K562 (cell line): Measurements from ENCODE around the gene NRXN3. TPM values are rescaled to one million over a fixed set of nuclear protein-coding genes. Genes with fewer than 3 reads are reported as not detected.

ENCODE experiments used
- ATAC-seq: fragments of 200-7000 bp; cut with Tn5 transposase; 3 replicates; pipeline ENCODE4 v1.9.1; 2020; ENCODE audit warnings: moderate library complexity
- BruUV-seq: library from RNA; stranded (reverse); fragments of 400-500 nt; replicated peaks from 2 replicates; lab custom pipeline; 2021; lab: Mats Ljungman, UMichigan
- CTCF ChIA-PET: fragments of 300-600 bp; formaldehyde crosslinking; extraction: SDS; loops from one replicate; lab custom pipeline; 2021; ENCODE audit warnings: low intra/inter-chr PET ratio; lab: Yijun Ruan, JAX
- POLR2A ChIA-PET: fragments of 300-600, 350-650 bp; sonication (Branson Sonifier 250); formaldehyde crosslinking; extraction: SDS; loops from one replicate; lab custom pipeline; 2021; ENCODE audit warnings: antibody characterized with exemption, inconsistent platforms; lab: Yijun Ruan, JAX
- DNase-seq, 4 experiments: peaks; one replicate each; pipeline versions ENCODE4 v3.0.0 to v3.0.0-alpha.2; 2011 to 2018; ENCODE audit warnings: low spot score in 3 of 4, mixed read lengths in 3 of 4; ENCODE audit errors: extremely low read depth in 1 of 4
- FAIRE-seq: peaks from 2 replicates; lab custom pipeline; 2011; peaks lifted over from hg19 to GRCh38; lab: Jason Lieb, UNC
- H2AFZ ChIP-seq: 2 replicates; pipeline ENCODE4 v1.6.0; 2011; ENCODE audit warnings: low read depth, low read length, control low read depth, inconsistent platforms
- H3K27ac ChIP-seq: fragments of 200-600 bp; 3 replicates; pipeline ENCODE4 v1.8.0; 2011; ENCODE audit warnings: low read depth, mild to moderate bottlenecking, control low read depth, inconsistent platforms, low read length, moderate library complexity, mixed read lengths; ENCODE audit errors: extremely low read depth
- H3K27me3 ChIP-seq, 2 experiments: fragments of 300-600 bp in 1 of 2; 2 replicates in 1 of 2; 3 replicates in 1 of 2; pipeline versions ENCODE4 v1.6.0 to v1.8.0; 2011; ENCODE audit warnings: inconsistent platforms in 2 of 2, low read length in 2 of 2, mild to moderate bottlenecking in 1 of 2, mixed read lengths in 1 of 2, moderate library complexity in 1 of 2; ENCODE audit not compliant: control insufficient read depth in 2 of 2, insufficient read depth in 2 of 2
- H3K36me3 ChIP-seq: fragments of 300-600 bp; 3 replicates; pipeline ENCODE4 v1.8.0; 2011; ENCODE audit warnings: mild to moderate bottlenecking, low read length, inconsistent platforms; ENCODE audit not compliant: control insufficient read depth, insufficient read depth
- H3K4me1 ChIP-seq, 2 experiments: fragments of 200-600 bp in 1 of 2; replicated peaks in 1 of 2; 2 replicates in 1 of 2; 3 replicates in 1 of 2; pipeline versions ENCODE4 v1.5.1 to v1.8.0; 2011; ENCODE audit warnings: inconsistent platforms in 2 of 2, low read length in 2 of 2, mild to moderate bottlenecking in 1 of 2, mixed read lengths in 1 of 2, moderate library complexity in 1 of 2; ENCODE audit not compliant: control insufficient read depth in 2 of 2, insufficient read depth in 2 of 2
- H3K4me2 ChIP-seq: 2 replicates; pipeline ENCODE4 v1.6.1; 2011; ENCODE audit warnings: low read length, control low read depth, inconsistent platforms, mixed read lengths; ENCODE audit not compliant: insufficient read depth
- H3K4me3 ChIP-seq: fragments of 200-600 bp; sonication (generic), shearing (Covaris generic); 2 replicates; pipeline ENCODE4 v1.5.1; 2016; ENCODE audit warnings: control low read depth, inconsistent platforms
- H3K79me2 ChIP-seq: fragments of 200-600 bp; 3 replicates; pipeline ENCODE4 v1.8.0; 2011; ENCODE audit warnings: low read length, inconsistent platforms; ENCODE audit not compliant: control insufficient read depth, insufficient read depth
- H3K9ac ChIP-seq, 2 experiments: 2 replicates each; pipeline versions ENCODE4 v1.6.0 to v1.6.1; 2011; ENCODE audit warnings: low read depth in 2 of 2, low read length in 2 of 2, control low read depth in 1 of 2, inconsistent platforms in 1 of 2, mild to moderate bottlenecking in 1 of 2, mixed read lengths in 1 of 2; ENCODE audit not compliant: insufficient read depth in 1 of 2
- H3K9me1 ChIP-seq: one replicate; pipeline ENCODE4 v1.6.0; 2011; ENCODE audit warnings: inconsistent platforms, mild to moderate bottlenecking, low read length, moderate library complexity; ENCODE audit not compliant: control insufficient read depth, insufficient read depth
- H3K9me3 ChIP-seq: replicated peaks from 2 replicates; pipeline ENCODE4 v1.5.1; 2011; ENCODE audit warnings: low read depth, low read length, inconsistent platforms; ENCODE audit not compliant: control insufficient read depth, insufficient read depth
- H4K20me1 ChIP-seq: replicated peaks from 2 replicates; pipeline ENCODE4 v1.6.1; 2011; ENCODE audit warnings: low read length, inconsistent platforms, mixed read lengths; ENCODE audit not compliant: control insufficient read depth, insufficient read depth
- ASH1L ChIP-seq: fragments of 450-650 bp; IDR thresholded peaks from 2 replicates; pipeline ENCODE4 v1.6.1; 2018; ENCODE audit warnings: borderline replicate concordance, mild to moderate bottlenecking, low read depth; ENCODE audit not compliant: partially characterized antibody
- BRD4 ChIP-seq: fragments of 200-600 bp; sonication (generic); IDR thresholded peaks from 2 replicates; pipeline ENCODE4 v1.6.1; 2017; ENCODE audit warnings: inconsistent platforms
- CBX2 ChIP-seq: fragments of 200-600 bp; sonication (generic); IDR thresholded peaks from one replicate; pipeline ENCODE4 v1.6.1; 2012; ENCODE audit warnings: mild to moderate bottlenecking, low read length, inconsistent platforms; ENCODE audit not compliant: insufficient read depth, poor library complexity, severe bottlenecking
- GABPB1 ChIP-seq: sonication (generic); formaldehyde crosslinking; IDR thresholded peaks from 2 replicates; pipeline ENCODE4 v1.8.0; 2022; ENCODE audit warnings: mild to moderate bottlenecking, missing genetic modification reagents
- IRF2 ChIP-seq: sonication (generic); formaldehyde crosslinking; IDR thresholded peaks from 2 replicates; pipeline ENCODE4 v1.8.1; 2022; ENCODE audit warnings: mild to moderate bottlenecking, missing genetic modification reagents
- MAFG ChIP-seq: fragments of 450-650 bp; conservative IDR thresholded peaks from 2 replicates; pipeline ENCODE4 v1.6.1; 2016; ENCODE audit warnings: missing genetic modification characterization, missing compliant biosample characterization
- MEIS2 ChIP-seq: fragments of 450-650 bp; IDR thresholded peaks from 2 replicates; pipeline ENCODE4 v1.6.1; 2014; ENCODE audit warnings: mild to moderate bottlenecking; ENCODE audit not compliant: partially characterized antibody
- PML ChIP-seq: IDR thresholded peaks from 2 replicates; pipeline ENCODE4 v1.6.1; 2012; ENCODE audit warnings: low read length, inconsistent platforms
- PTBP1 ChIP-seq: fragments of 200-400 bp; formaldehyde crosslinking; IDR thresholded peaks from 2 replicates; pipeline ENCODE4 v1.6.1; 2017; ENCODE audit warnings: low read depth, low read length
- RFX1 ChIP-seq: fragments of 450-650 bp; IDR thresholded peaks from 2 replicates; pipeline ENCODE4 v1.6.1; 2016; ENCODE audit warnings: mild to moderate bottlenecking, moderate library complexity
- TAF7 ChIP-seq: fragments of 450-650 bp; IDR thresholded peaks from 2 replicates; pipeline ENCODE4 v1.6.1; 2016; ENCODE audit warnings: missing genetic modification characterization, missing compliant biosample characterization
- TAL1 ChIP-seq: fragments of 450-650 bp; IDR thresholded peaks from 2 replicates; pipeline ENCODE4 v1.6.1; 2016; ENCODE audit warnings: mild to moderate bottlenecking
- ZNF197 ChIP-seq: fragments of 200-800 bp; sonication (Bioruptor generic); IDR thresholded peaks from 2 replicates; pipeline ENCODE4 v1.6.1; 2016; ENCODE audit warnings: low read depth, missing genetic modification characterization, missing compliant biosample characterization
- ZNF212 ChIP-seq: fragments of 450-650 bp; formaldehyde crosslinking; IDR thresholded peaks from 2 replicates; pipeline ENCODE4 v1.4.0; 2020; ENCODE audit warnings: mild to moderate bottlenecking
- ZNF316 ChIP-seq: fragments of 450-650 bp; IDR thresholded peaks from 2 replicates; pipeline ENCODE4 v1.6.1; 2016
- WGBS: fragments of 100-300 bp; shearing (Covaris generic); methylation state at CpG from one replicate; pipeline ENCODE4 v1.1.6; 2016; ENCODE audit warnings: low coverage, mixed read lengths; ENCODE audit not compliant: insufficient coverage; ENCODE audit errors: missing lambda C conversion rate; 5-methylcytosine and 5-hydroxymethylcytosine counted together
- in situ Hi-C: fragments of 300-500 bp; cut with MboI; formaldehyde crosslinking; loops from 4 replicates; pipeline ENCODE4 v1.15.0; 2018; ENCODE audit warnings: inconsistent platforms, mixed read lengths
- intact Hi-C: fragments of 100-400 bp; cut with micrococcal nuclease; formaldehyde crosslinking; loops from 2 replicates; pipeline ENCODE4 v1.14.2; 2022
- polyA plus RNA-seq, 8 experiments: library from polyadenylated mRNA; depleted of rRNA in 4 of 8; stranded (reverse) in 5 of 8; unstranded in 3 of 8; fragments of >200 nt; fragmentation: Nextera tagmentation in 2 of 8; fragmentation: Illumina TruSeq in 1 of 8; extraction: Ambion mirVana in 2 of 8; extraction: Trizol in 1 of 8; gene quantifications; 2 replicates each; pipeline versions ENCODE4 v1.2.1 to v1.2.3, GENCODE V29; 2011 to 2014; ENCODE audit warnings: inconsistent platforms in 1 of 8, missing spikeins in 1 of 8
- total RNA-seq, 7 experiments: library from RNA; depleted of rRNA in 6 of 7; stranded (reverse); fragments of >200 nt in 6 of 7; fragmentation: Illumina TruSeq in 2 of 7; extraction: Trizol in 2 of 7; gene quantifications; 2 replicates each; pipeline versions ENCODE4 v1.2.1 to v1.2.3, GENCODE V29; 2011 to 2021; ENCODE audit warnings: low replicate concordance in 1 of 7
- TF ChIP-seq, protein P1 (sequence below): fragments of 250-450 bp; sonication (Bioruptor Pico); IDR thresholded peaks from 2 replicates; pipeline ENCODE4 v1.8.0; 2022; ENCODE audit warnings: moderate library complexity, mild to moderate bottlenecking, inconsistent platforms

The NRXN3 gene
- total and polyA plus RNA-seq, 9 of the 15 experiments (the other 6 are each of a cell fraction or from before 2014, with no cell fraction given): 0.09 TPM; not detected in 8

- DNase-seq (no peak), FAIRE-seq (no peak), ATAC-seq (no peak)
- Histone ChIP-seq H3K9me3 (no peaks in the 10 kb centered on the region), H3K9me1 (no peaks in the 10 kb centered on the region), H3K4me3 (no peak overlapping the region), H3K4me1 (no peaks in the 10 kb centered on the region), H3K9ac (no peak overlapping the region), H4K20me1 (no peaks in the 10 kb centered on the region), H3K27ac (no peak overlapping the region), H2AFZ (no peak overlapping the region), H3K27me3 (no peaks in the 10 kb centered on the region), H3K79me2 (no peaks in the 10 kb centered on the region), H3K4me2 (no peak overlapping the region), H3K36me3 (no peaks in the 10 kb centered on the region)
- BruUV-seq: no TSS peak
- 0% methylated on average over 5 of the region's 5 CpGs for whole genome bisulfite sequencing
- POLR2A ChIA-PET: no interaction called here
- CTCF ChIA-PET: no interaction called here
- intact Hi-C loops (no loop called here), in situ Hi-C loops (no loop called here)
- TF ChIP-seq IRF2 (no peak), ZNF316 (no peak), ZNF212 (CRISPR knock-in tag) (no peak), RFX1 (no peak), PML (no peak), CBX2 (no peak), GABPB1 (no peak), ASH1L (no peak), TAF7 (tag) (no peak), MEIS2 (no peak), PTBP1 (no peak), TAL1 (no peak), ZNF197 (CRISPR knock-in tag) (no peak), MAFG (tag) (no peak), BRD4 (no peak)
- TF ChIP-seq, protein P1, sequence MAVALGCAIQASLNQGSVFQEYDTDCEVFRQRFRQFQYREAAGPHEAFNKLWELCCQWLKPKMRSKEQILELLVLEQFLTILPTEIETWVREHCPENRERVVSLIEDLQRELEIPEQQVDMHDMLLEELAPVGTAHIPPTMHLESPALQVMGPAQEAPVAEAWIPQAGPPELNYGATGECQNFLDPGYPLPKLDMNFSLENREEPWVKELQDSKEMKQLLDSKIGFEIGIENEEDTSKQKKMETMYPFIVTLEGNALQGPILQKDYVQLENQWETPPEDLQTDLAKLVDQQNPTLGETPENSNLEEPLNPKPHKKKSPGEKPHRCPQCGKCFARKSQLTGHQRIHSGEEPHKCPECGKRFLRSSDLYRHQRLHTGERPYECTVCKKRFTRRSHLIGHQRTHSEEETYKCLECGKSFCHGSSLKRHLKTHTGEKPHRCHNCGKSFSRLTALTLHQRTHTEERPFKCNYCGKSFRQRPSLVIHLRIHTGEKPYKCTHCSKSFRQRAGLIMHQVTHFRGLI: no peak
These were observed 1209.1 kb downstream of the NRXN3 start for GRCh38 chr14:79379266-79379665.
